Stimulated activated CD4-positive, alpha-beta T cell treated with anti-CD3 and anti-CD28 coated beads, Interleukin-12 subunit alpha, Interleukin-12 subunit beta, amount 100 ng/mL, for 48 hours (primary cell): ENCODE measurements around the gene KCNMA1.

Experiments
- DNase-seq, 3 donors: peaks; one replicate each; pipeline ENCODE4 v3.0.0-alpha.2; 2020; ENCODE audit warnings: low read depth in 2 of 3, low spot score in 1 of 3

KCNMA1 gene

GRCh38 chr10:77634939-77635338, 2.7 kb downstream of the KCNMA1 start:
- DNase-seq, result no peak

GRCh38 chr10:77633376-77633775, 4.2 kb downstream of the KCNMA1 start:
- DNase-seq, result no peak

GRCh38 chr10:77631241-77631640, 6.4 kb downstream of the KCNMA1 start:
- no peak for DNase-seq

DNA sequence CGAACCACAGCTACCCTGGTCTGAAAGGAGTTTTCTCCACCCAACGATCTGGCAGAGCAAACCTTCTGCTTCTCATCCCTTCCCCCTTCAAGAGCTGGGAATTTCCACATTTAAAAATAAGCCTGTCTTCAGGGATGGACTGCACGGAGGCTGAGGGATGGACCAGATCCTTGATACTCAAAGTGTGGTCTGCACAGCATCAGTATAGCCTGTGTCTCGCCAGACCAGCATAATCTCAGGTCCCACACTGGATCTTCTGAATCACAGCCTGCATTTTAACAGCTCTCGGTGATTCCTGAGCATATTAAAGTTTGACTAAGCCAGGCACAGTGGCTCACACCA, 7.1 kb downstream of the KCNMA1 start:
- DNase-seq, result no peak

DNA sequence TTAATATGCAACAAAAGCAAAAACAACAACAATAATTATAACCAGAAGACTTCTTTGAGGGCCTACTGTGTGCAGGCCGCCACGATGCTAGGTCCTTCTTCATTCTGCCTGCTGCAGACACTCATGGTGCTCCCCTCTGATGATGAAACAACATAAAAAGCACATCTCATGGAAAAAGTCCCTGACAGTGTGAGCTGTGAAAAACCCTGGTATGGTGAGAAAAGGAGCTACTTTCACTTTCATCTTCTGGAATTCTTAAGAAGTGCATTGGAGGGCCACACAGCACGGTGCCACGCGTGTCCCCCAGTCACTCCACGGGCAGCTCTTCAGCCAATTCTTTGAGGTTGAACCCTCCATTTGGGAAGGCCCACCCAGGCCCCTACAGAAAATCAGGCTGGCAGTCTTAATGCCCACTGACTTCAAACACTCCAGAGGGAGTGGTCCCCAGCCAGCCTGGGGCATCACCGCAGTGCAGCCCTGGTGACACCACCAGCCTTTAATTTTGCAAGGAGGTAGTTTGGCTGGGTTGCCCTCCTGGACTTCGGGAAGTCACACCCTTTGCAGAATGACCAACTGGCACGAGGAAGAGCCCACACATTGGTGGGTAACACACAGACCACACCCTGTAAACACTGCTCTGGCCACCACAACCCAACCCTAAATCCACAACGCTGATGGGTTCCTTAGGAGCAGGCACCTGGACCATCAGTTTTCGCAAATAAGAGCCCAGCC, 7.7 kb downstream of the KCNMA1 start:
- no peak for DNase-seq

- no peak for DNase-seq
These were observed 8.5 kb downstream of the KCNMA1 start for GRCh38 chr10:77628906-77629730.

GRCh38 chr10:77626266-77626935, 11.2 kb downstream of the KCNMA1 start:
- DNase-seq, result no peak

DNA sequence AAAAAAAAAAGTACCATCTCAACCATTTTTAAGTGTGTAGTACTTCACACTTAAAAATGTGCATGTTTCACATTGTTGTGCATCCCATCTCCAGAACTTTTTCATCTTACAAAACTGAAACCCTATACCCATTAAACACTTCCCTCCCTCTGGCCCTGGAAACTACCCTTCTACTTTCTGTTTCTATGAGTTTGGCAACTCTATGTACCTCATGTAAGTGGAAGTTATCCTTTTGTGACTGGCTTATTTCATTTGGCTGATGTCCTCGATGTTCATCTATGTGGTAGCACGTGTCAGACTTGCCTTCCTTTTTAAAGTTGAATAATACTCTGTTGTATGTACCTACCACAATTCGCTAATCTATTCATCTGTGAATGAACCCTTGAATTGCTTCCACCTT, 12.2 kb downstream of the KCNMA1 start:
- no peak for DNase-seq

- no peak for DNase-seq
These were observed 14.7 kb downstream of the KCNMA1 start for GRCh38 chr10:77622889-77623291.

DNA sequence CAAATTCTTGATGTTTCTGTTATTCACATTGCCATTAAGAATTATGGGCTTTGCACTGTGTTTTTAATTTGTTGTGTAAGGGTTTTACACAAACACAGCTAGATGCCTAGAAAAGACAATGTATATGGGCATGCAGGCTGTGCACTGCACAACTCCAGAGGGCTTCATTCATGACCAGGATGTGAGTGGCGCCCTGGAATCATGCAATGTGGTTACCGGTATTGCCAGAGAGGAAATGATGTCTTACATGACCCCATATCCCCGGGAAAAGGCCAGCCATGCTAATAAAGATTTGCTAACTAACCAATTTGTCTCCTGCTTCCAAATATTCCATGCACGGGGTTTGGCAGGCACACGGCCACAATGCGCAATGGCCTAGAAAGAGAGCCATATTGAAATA, 16.9 kb downstream of the KCNMA1 start:
- no peak for DNase-seq

GRCh38 chr10:77619964-77620703, 17.5 kb downstream of the KCNMA1 start:
- no peak for DNase-seq

DNA sequence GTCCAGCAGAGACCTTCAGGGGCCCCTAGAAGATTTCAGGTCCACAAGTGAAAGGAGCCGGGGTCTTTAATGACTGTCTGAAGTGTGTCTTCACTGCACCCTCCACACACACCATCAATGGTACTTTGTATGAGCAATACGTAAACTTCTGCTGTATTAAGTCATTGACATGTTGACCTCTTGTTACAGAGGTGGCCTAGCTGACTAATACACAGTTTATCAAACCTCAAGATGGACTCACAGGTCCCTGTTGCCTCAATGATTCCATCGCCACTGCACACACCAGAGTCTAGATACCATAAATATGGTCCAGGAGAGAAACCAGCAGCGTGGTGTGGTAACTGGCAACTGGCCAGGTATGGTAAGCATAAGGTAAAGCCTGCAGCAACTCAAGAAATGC, 19.5 kb downstream of the KCNMA1 start:
- no peak for DNase-seq

- DNase-seq, result no peak
These were observed 20.8 kb downstream of the KCNMA1 start for GRCh38 chr10:77616766-77617165.

DNA sequence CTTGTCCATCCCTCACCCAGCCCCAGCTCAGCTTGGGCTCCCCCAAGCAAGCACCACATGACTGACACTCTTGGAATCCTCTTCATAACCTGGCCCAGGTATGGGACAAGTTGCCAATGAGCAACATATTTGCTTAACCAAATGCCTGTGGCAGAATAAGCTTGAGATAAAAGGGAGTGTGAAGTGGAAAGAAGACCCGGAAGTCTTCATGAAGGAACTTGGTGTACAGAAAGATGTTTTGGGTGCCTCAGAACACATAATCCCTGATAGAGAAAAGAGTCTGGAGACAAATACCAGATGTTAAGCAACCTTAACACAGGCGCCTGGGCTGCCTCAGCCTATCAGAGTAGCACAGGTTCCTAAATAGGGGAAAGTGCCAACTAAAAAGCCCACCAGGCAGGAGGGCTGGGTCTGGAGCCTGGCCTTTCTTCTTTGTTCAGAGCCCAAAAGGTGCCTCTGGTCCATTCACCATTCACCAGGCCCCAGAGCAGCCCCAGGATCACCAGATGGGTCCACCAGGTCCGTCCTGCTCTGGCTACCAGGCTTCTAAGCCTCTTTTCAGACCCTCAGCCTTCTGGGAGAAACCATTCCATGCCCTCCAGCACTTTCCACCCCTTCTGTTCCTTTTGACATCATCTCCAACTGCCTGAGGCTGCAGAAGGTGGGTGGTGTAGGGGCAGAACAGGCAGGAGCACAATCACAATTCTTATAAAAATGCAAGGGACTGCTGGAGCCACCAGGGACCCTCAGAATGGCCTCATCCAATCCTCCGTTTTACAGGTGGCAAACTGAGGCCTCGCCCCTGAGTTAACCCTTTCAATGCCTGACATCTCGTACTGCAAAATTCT, 22.6 kb downstream of the KCNMA1 start:
- DNase-seq, result no peak

DNA sequence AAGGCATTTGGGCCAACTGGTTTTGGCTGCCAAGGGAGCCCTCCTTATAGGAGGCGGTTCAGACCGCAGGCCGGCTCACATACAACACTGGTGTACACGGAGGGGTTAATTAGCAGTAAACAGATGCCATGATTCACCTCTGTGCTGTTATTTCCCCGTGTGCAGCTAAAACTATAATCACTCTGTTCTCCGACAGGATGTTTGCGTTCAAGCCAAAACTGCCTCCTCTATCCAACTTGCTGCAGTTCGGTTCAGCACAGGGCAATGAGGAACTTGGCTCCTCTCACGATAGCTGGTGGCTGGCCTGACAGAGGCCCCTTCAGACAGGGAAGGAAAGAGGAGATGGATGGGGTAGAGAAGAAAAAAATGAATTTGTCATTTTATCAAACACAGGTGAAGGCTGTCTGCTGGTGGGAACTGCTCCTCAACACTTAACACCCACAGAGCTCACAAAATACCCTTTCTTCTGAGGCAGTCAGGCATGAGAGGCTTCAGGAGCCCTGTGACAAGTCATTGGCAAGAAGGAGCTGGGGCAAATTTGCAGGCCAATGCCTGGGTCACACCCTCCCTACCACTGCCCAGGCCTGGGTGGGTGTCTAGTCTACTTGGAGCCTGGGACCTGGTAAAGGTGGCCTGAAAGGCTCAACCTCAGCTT, 24.0 kb downstream of the KCNMA1 start:
- DNase-seq, result no peak

GRCh38 chr10:77611670-77612069, 25.9 kb downstream of the KCNMA1 start:
- DNase-seq, result no peak

GRCh38 chr10:77611221-77611620, 26.4 kb downstream of the KCNMA1 start:
- no peak for DNase-seq

DNA sequence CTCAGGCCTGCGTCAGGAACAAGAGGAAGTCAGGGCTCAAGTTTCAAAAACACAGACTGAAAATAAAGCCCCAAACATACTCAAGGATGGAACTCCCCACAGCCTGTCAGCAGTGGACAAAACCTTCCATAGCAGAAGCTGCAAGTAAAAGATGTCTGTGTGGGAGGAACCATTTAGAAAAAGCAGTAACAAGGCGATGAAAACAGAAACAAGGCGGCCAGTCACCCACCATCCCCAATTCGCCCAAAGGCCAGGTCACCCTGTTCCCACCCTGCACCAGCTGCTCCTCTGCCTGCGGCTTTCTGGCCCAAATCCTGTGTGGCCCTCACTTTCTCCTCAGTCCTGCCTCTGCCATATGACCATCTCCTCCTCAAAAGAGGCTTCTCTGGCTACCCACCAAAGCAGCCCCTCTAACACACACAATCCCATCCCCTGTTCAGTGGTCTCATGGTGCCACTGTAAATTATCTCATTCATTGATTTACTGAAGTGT, 27.8 kb downstream of the KCNMA1 start:
- no peak for DNase-seq

GRCh38 chr10:77608281-77608680, 29.3 kb downstream of the KCNMA1 start:
- DNase-seq, result no peak

GRCh38 chr10:77606751-77607150, 30.9 kb downstream of the KCNMA1 start:
- DNase-seq, result no peak
